ENCODE measurements around the gene ARFIP1. TPM values are rescaled to one million over a fixed set of nuclear protein-coding genes. Genes with fewer than 3 reads are reported as not detected.

The ARFIP1 gene
- polyA plus RNA-seq, 3 donors = 11.7 to 28.4 (median 27.2) TPM

GRCh38 chr4:152949930-152950329 is 170.2 kb downstream of the ARFIP1 start:
- TF ChIP-seq CTCF (IDR thresholded peaks at IDR 0.05) = no peak

DNA sequence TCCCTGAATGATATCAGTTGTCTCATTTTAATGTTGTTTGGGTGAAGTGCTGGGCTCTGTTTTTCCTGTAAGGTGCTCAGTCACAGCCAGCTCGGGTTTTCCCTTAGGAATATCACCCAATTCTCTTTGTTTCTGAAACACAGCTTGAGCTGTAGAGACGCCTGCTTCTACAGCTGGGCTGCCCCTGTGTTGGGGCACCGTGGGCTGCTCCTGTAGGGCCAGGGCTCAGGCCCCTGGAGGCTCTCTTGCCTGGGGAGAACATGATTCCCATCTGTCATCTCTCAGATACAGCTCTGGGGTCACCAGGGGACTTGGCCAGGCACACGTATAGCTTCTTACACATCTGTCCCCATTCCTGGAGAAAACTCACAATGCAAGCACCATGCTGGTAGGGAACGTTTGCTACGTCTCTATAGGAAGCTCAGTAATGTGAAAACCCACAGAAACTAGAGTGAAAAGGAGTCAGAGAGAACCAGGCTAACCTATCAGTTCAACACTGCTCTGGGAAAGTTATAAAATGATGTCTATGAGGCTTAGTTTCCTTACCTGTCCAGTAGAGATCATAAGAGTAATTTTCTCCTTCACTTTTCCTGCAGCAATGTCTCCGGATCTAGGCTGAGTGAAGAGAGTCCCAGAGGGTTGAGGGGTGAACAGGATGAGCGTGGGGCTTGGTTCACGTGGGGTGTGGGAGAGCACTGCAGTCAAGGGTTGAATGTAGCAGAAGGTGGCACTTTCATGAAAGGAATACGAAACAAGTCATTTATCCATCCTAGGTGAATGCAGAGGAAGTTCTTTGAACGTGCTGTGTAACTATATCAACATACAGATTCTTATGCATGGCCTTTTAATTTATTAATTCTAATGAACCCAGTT is 170.9 kb downstream of the ARFIP1 start:
- Histone ChIP-seq H3K79me2 (ENCODE audit: insufficient read depth, low read length) (no peaks in the 10 kb centered on the region), H3K9me3 (replicated peaks in 1 of 2; ENCODE audit: control insufficient read depth in 1 of 2, insufficient read depth in 1 of 2, low read length in 2 of 2) (no peaks in the 10 kb centered on the region), H3K4me1 (ENCODE audit: control insufficient read depth in 1 of 2, insufficient read depth in 2 of 2, low read length in 2 of 2) (no peaks in the 10 kb centered on the region), H2AFZ (ENCODE audit: insufficient read depth, low read depth, low read length, poor library complexity, severe bottlenecking) (no peak overlapping the region), H3K36me3 (replicated peaks in 1 of 2; ENCODE audit: control insufficient read depth in 1 of 2, insufficient read depth in 2 of 2, low read length in 2 of 2) (no peaks in the 10 kb centered on the region), H4K20me1 (ENCODE audit: insufficient read depth, low read length) (no peaks in the 10 kb centered on the region), H3K4me2 (replicated peaks; ENCODE audit: extremely low read depth, low read length, poor library complexity, severe bottlenecking) (no peak overlapping the region), H3K27me3 (ENCODE audit: control insufficient read depth in 2 of 2, insufficient read depth in 2 of 2, low read length in 2 of 2) (peaks cover 0 to 2% of the 10 kb centered on the region in 2 donors), H3K9ac (ENCODE audit: insufficient read depth, low read length, poor library complexity, severe bottlenecking) (no peak overlapping the region), H3K27ac (ENCODE audit: low read depth in 1 of 2, low read length in 2 of 2) (no peak overlapping the region), H3K4me3 (replicated peaks in 1 of 3; ENCODE audit: low read depth in 2 of 3, low read length in 3 of 3) (no peak overlapping the region)
- H3K36me3 Mint-ChIP-seq = no peaks in the 10 kb centered on the region
- H3K27ac Mint-ChIP-seq = no peak overlapping the region
- H3K4me1 Mint-ChIP-seq = no peaks in the 10 kb centered on the region
- DNase-seq = no peak
- peaks cover 0 to 2% (median 0%) of the 10 kb centered on the region in 7 donors for H3K9me3 Mint-ChIP-seq
- H3K4me3 Mint-ChIP-seq = no peak overlapping the region
- intact Hi-C loops (cut with micrococcal nuclease) = no loop called here
- no peak for TF ChIP-seq CTCF (IDR thresholded peaks at IDR 0.05)
- WGBS (ENCODE audit: insufficient coverage) = 90% methylated on average over 9 of the region's 11 CpGs
- H3K27me3 Mint-ChIP-seq (ENCODE audit: low read depth in 3 of 3) = peaks cover 6 to 15% (median 10%) of the 10 kb centered on the region in 3 donors

More at GRCh38 chr4:152949930-152950329, 170.2 kb downstream of the ARFIP1 start:
- Histone ChIP-seq H3K36me3 (replicated peaks in 1 of 2; ENCODE audit: control insufficient read depth in 1 of 2, insufficient read depth in 2 of 2, low read length in 2 of 2) (no peaks in the 10 kb centered on the region), H2AFZ (ENCODE audit: insufficient read depth, low read depth, low read length, poor library complexity, severe bottlenecking) (no peak overlapping the region), H3K4me2 (replicated peaks; ENCODE audit: extremely low read depth, low read length, poor library complexity, severe bottlenecking) (no peak overlapping the region), H4K20me1 (ENCODE audit: insufficient read depth, low read length) (no peaks in the 10 kb centered on the region), H3K27ac (ENCODE audit: low read depth in 1 of 2, low read length in 2 of 2) (no peak overlapping the region), H3K9me3 (replicated peaks in 1 of 2; ENCODE audit: control insufficient read depth in 1 of 2, insufficient read depth in 1 of 2, low read length in 2 of 2) (no peaks in the 10 kb centered on the region), H3K4me1 (ENCODE audit: control insufficient read depth in 1 of 2, insufficient read depth in 2 of 2, low read length in 2 of 2) (no peaks in the 10 kb centered on the region), H3K9ac (ENCODE audit: insufficient read depth, low read length, poor library complexity, severe bottlenecking) (no peak overlapping the region), H3K27me3 (ENCODE audit: control insufficient read depth in 2 of 2, insufficient read depth in 2 of 2, low read length in 2 of 2) (peaks cover 0 to 2% of the 10 kb centered on the region in 2 donors), H3K79me2 (ENCODE audit: insufficient read depth, low read length) (no peaks in the 10 kb centered on the region), H3K4me3 (replicated peaks in 1 of 3; ENCODE audit: low read depth in 2 of 3, low read length in 3 of 3) (no peak overlapping the region)
- peak overlapping the region in 1 of 7 donors; percentile 49 for H3K27ac Mint-ChIP-seq
- H3K27me3 Mint-ChIP-seq (ENCODE audit: low read depth in 3 of 3) = peaks cover 4 to 17% (median 10%) of the 10 kb centered on the region in 3 donors
- H3K36me3 Mint-ChIP-seq = no peaks in the 10 kb centered on the region
- H3K9me3 Mint-ChIP-seq = peaks cover 0 to 2% (median 0%) of the 10 kb centered on the region in 7 donors
- H3K4me3 Mint-ChIP-seq = no peak overlapping the region
- no peak for DNase-seq
- intact Hi-C loops (cut with micrococcal nuclease) = no loop called here
- no peaks in the 10 kb centered on the region for H3K4me1 Mint-ChIP-seq
- WGBS (ENCODE audit: insufficient coverage) = 100% methylated on average over 3 of the region's 8 CpGs
